ENCODE results near the gene PTH2.

The PTH2 gene

GRCh38 chr19:49427855-49428546 is 4.8 kb upstream of the PTH2 start:
- peak; percentile 72 for DNase-seq (ENCODE audit: low spot score)
- in situ Hi-C loops (cut with MboI; ENCODE audit: low sequenced_read_pairs, unreplicated experiment) = loop anchor here (25.0 kb wide), 1 partner anchor 166 kb away; no protein-coding TSS in a partner anchor
- TF ChIP-seq CTCF (IDR thresholded peaks at IDR 0.05; ENCODE audit: borderline replicate concordance, control extremely low read depth, extremely low read depth, insufficient read depth, missing control alignments) = no peak

- DNase-seq (ENCODE audit: low spot score) = no peak
- in situ Hi-C loops (cut with MboI; ENCODE audit: low sequenced_read_pairs, unreplicated experiment) = loop anchor here (25.0 kb wide), 1 partner anchor 165 kb away; no protein-coding TSS in a partner anchor
- TF ChIP-seq CTCF (IDR thresholded peaks at IDR 0.05; ENCODE audit: borderline replicate concordance, control extremely low read depth, extremely low read depth, insufficient read depth, missing control alignments) = no peak
Observed at GRCh38 chr19:49427339-49427738, 4.1 kb upstream of the PTH2 start.

DNA sequence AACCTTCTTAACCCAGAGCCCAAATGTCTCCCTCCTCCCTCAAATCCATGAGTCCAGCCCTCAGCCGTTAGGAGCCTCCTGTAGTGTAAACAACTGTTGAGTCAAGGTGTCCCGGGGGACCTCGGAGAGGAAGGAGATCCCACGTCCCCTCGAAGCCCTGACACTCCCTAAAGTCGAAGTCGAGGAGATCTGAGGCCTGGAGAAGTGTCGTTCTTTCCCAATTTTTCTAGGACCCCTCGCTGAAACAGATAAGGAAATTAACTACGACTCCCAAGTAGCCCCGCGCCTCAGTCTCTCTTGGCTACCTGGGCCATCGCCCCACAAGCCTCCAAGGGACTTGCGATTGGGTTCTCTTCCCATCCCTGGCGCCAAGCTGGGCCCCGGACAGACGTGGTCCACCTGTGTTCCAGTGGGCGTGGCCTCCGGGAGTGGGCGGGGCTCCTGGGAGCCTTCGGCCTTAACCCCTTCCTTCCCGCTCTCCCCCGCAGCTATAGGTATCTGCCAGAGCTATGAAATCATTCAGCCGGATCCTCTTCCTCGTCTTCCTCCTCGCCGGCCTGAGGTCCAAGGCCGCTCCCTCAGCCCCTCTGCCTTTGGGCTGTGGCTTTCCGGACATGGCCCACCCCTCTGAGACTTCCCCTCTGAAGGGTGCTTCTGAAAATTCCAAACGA is 2.8 kb upstream of the PTH2 start:
- peak; percentile 38 for DNase-seq (ENCODE audit: low spot score)
- no peak for TF ChIP-seq CTCF (IDR thresholded peaks at IDR 0.05; ENCODE audit: borderline replicate concordance, control extremely low read depth, extremely low read depth, insufficient read depth, missing control alignments)
- in situ Hi-C loops (cut with MboI; ENCODE audit: low sequenced_read_pairs, unreplicated experiment) = loop anchor here (25.0 kb wide), 1 partner anchor 164 kb away; no protein-coding TSS in a partner anchor

DNA sequence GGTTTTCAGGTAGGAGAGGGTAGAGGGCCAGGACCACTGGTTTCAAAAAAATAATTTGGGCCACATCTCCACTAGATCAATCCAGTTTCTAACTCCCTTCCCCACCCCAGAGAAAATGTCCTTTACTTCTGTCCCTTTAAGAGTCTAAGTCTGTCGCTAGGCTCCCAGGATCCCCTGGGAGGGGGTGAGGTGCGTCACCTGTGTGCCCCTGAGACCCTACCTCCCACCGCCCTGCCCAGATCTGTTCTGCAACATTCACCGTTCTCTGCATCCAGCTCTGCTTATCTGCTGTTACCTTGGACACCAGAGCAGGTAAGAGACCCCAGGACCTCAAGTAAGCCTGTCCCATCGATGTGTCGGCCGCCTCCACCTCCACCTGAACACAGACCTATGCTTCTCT is 1.9 kb upstream of the PTH2 start, which contains the start of gene GFY:
Gene GFY, plus strand, starts transcription at position 211 of the 400 bp plus-strand sequence. CDS start 1,043 bp downstream, outside the sequence.
- in situ Hi-C loops (cut with MboI; ENCODE audit: low sequenced_read_pairs, unreplicated experiment) = loop anchor here (25.0 kb wide), 1 partner anchor 163 kb away; no protein-coding TSS in a partner anchor
- no peak for TF ChIP-seq CTCF (IDR thresholded peaks at IDR 0.05; ENCODE audit: borderline replicate concordance, control extremely low read depth, extremely low read depth, insufficient read depth, missing control alignments)
- no peak for DNase-seq (ENCODE audit: low spot score)

DNA sequence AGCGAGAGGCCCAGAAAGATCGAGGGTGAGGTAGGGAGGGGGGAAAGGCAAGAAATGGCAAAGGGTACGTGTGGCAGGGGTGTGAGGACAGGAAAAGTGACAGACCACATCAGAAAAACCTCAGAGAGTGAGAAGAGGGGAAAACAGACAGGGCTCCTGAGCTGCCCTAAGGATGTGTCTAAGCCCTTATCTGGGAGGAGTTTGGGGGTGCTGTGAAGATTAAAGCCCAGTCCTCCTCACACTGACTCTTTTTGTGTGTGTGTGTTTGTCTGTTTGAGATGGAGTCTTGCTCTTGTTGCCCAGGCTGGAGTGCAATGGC is 703 bp upstream of the PTH2 start:
- no peak for DNase-seq (ENCODE audit: low spot score)
- in situ Hi-C loops (cut with MboI; ENCODE audit: low sequenced_read_pairs, unreplicated experiment) = no loop called here
- TF ChIP-seq CTCF (IDR thresholded peaks at IDR 0.05; ENCODE audit: borderline replicate concordance, control extremely low read depth, extremely low read depth, insufficient read depth, missing control alignments) = no peak

GRCh38 chr19:49422407-49423070 is 702 bp downstream of the PTH2 start:
- in situ Hi-C loops (cut with MboI; ENCODE audit: low sequenced_read_pairs, unreplicated experiment) = no loop called here
- peak; percentile 66 for DNase-seq (ENCODE audit: low spot score)
- peak; percentile 44 for TF ChIP-seq CTCF (IDR thresholded peaks at IDR 0.05; ENCODE audit: borderline replicate concordance, control extremely low read depth, extremely low read depth, insufficient read depth, missing control alignments)

All from GM13976 (cell line).